Keratinocyte (primary cell): ENCODE measurements around the gene GDPD4. TPM values are rescaled to one million over a fixed set of nuclear protein-coding genes. Genes with fewer than 3 reads are reported as not detected.
A peak's percentile ranks its signal among the peaks of the same experiment; 100 is the strongest.

Experiments used
- DNase-seq: peaks from one replicate; pipeline ENCODE4 v3.0.0-alpha.2; 2011; ENCODE audit warnings: low read depth, missing footprints, low spot score
- FAIRE-seq: peaks from 2 replicates; lab custom pipeline; 2011; peaks lifted over from hg19 to GRCh38; lab: Jason Lieb, UNC
- H2AFZ ChIP-seq: 2 replicates; pipeline ENCODE4 v1.6.0; 2012; ENCODE audit warnings: low read length, control low read depth, inconsistent platforms; ENCODE audit not compliant: control insufficient read depth
- H3K27ac ChIP-seq: 2 replicates; pipeline ENCODE4 v1.5.1; 2011; ENCODE audit warnings: low read length; ENCODE audit not compliant: control insufficient read depth, insufficient read depth
- H3K27me3 ChIP-seq: 3 replicates; pipeline ENCODE4 v1.6.0; 2011; ENCODE audit warnings: low read length; ENCODE audit not compliant: control insufficient read depth, insufficient read depth; ENCODE audit errors: extremely low read depth
- H3K36me3 ChIP-seq, 2 experiments: 2 replicates in 1 of 2; 3 replicates in 1 of 2; pipeline ENCODE4 v1.5.1; 2011; ENCODE audit warnings: low read length in 2 of 2, mild to moderate bottlenecking in 1 of 2; ENCODE audit not compliant: control insufficient read depth in 2 of 2, insufficient read depth in 2 of 2; ENCODE audit errors: extremely low read depth in 1 of 2
- H3K4me1 ChIP-seq: 3 replicates; pipeline ENCODE4 v1.5.1; 2011; ENCODE audit warnings: low read length; ENCODE audit not compliant: control insufficient read depth, insufficient read depth; ENCODE audit errors: extremely low read depth
- H3K4me2 ChIP-seq: 3 replicates; pipeline ENCODE4 v1.6.0; 2011; ENCODE audit warnings: low read depth, low read length; ENCODE audit not compliant: control insufficient read depth, insufficient read depth; ENCODE audit errors: extremely low read depth
- H3K4me3 ChIP-seq, 3 experiments: fragments of 200-600 bp in 1 of 3; sonication (generic) in 1 of 3; 2 replicates in 2 of 3; 3 replicates in 1 of 3; pipeline ENCODE4 v1.5.1; 2011 to 2016; ENCODE audit warnings: low read length in 3 of 3, mild to moderate bottlenecking in 3 of 3, control low read depth in 2 of 3, inconsistent platforms in 1 of 3, low read depth in 1 of 3, mixed read lengths in 1 of 3, mixed run types in 1 of 3, moderate library complexity in 1 of 3; ENCODE audit not compliant: control insufficient read depth in 2 of 3, insufficient read depth in 2 of 3; ENCODE audit errors: extremely low read depth in 1 of 3
- H3K79me2 ChIP-seq: 2 replicates; pipeline ENCODE4 v1.6.0; 2012; ENCODE audit warnings: low read length; ENCODE audit not compliant: control insufficient read depth, insufficient read depth
- H3K9ac ChIP-seq: 3 replicates; pipeline ENCODE4 v1.6.0; 2011; ENCODE audit warnings: low read length; ENCODE audit not compliant: control insufficient read depth, insufficient read depth; ENCODE audit errors: extremely low read depth
- H3K9me1 ChIP-seq: 3 replicates; pipeline ENCODE4 v1.6.0; 2011; ENCODE audit warnings: low read length; ENCODE audit not compliant: control insufficient read depth, insufficient read depth; ENCODE audit errors: extremely low read depth
- H3K9me3 ChIP-seq: 2 replicates; pipeline ENCODE4 v1.5.1; 2012; ENCODE audit warnings: low read depth, low read length; ENCODE audit not compliant: control insufficient read depth
- H4K20me1 ChIP-seq: 3 replicates; pipeline ENCODE4 v1.6.0; 2011; ENCODE audit warnings: low read length; ENCODE audit not compliant: control insufficient read depth, insufficient read depth; ENCODE audit errors: extremely low read depth
- CTCF ChIP-seq, 3 experiments: IDR thresholded peaks in 1 of 3; conservative IDR thresholded peaks in 1 of 3; optimal IDR thresholded peaks in 1 of 3; 2 replicates in 2 of 3; 3 replicates in 1 of 3; pipeline versions ENCODE3 to v1.5.1; 2011; ENCODE audit warnings: low read length in 3 of 3, mild to moderate bottlenecking in 3 of 3, moderate library complexity in 2 of 3, control low read depth in 1 of 3, inconsistent platforms in 1 of 3; ENCODE audit not compliant: insufficient read depth in 2 of 3; ENCODE audit errors: extremely low read depth in 1 of 3
- EZH2 ChIP-seq: IDR thresholded peaks from one replicate; pipeline ENCODE4 v1.6.1; 2012; ENCODE audit warnings: inconsistent platforms, mild to moderate bottlenecking, low read length, moderate library complexity
- dilution Hi-C: fragments of 300-500 bp; cut with MboI; formaldehyde crosslinking; loops from one replicate; pipeline ENCODE4 v1.7.0; 2020; ENCODE audit warnings: low sequenced_read_pairs; ENCODE audit not compliant: extremely low pct_ligation_motif_present
- polyA plus RNA-seq, 5 experiments: library from polyadenylated mRNA; depleted of rRNA in 3 of 5; stranded (reverse) in 3 of 5; stranded (forward) in 1 of 5; unstranded in 1 of 5; fragments of >200 nt; gene quantifications; 1 replicate in 1 of 5; 2 replicates in 3 of 5; 3 replicates in 1 of 5; pipeline versions ENCODE4 v1.2.1 to v1.2.3, GENCODE V29; 2011 to 2012; ENCODE audit warnings: missing spikeins in 2 of 5, low read depth in 1 of 5, low replicate concordance in 1 of 5

The GDPD4 gene
- polyA plus RNA-seq, 1 donor (not counting 4 experiments of a cell fraction or from before 2014, with no cell fraction given) = not detected

- peak; percentile 97 for FAIRE-seq
- Histone ChIP-seq H3K4me1 (peaks cover 13% of the 10 kb centered on the region), H2AFZ (peak overlapping the region; percentile 99), H3K4me2 (peak overlapping the region; percentile 95), H3K9me3 (peaks cover 2% of the 10 kb centered on the region), H3K27me3 (no peaks in the 10 kb centered on the region), H3K9me1 (no peaks in the 10 kb centered on the region), H3K4me3 (peak overlapping the region; percentile 39 to 71 (median 62)), H3K27ac (peak overlapping the region; percentile 58), H4K20me1 (no peaks in the 10 kb centered on the region), H3K9ac (peak overlapping the region; percentile 81), H3K79me2 (no peaks in the 10 kb centered on the region), H3K36me3 (no peaks in the 10 kb centered on the region)
- peak; percentile 86 for DNase-seq
- dilution Hi-C loops = no loop called here
- TF ChIP-seq CTCF (optimal IDR thresholded peaks at IDR 0.05 in 1 of 3, IDR thresholded peaks at IDR 0.05 in 1 of 3, conservative IDR thresholded peaks at IDR 0.05 in 1 of 3; ENCODE audit: extremely low read depth in 1 of 3, insufficient read depth in 2 of 3, low read length in 3 of 3) (peak; percentile 97 to 100 (median 100)), EZH2 (no peak)
Observed at GRCh38 chr11:77191823-77192495, 109.5 kb downstream of the GDPD4 start.

GRCh38 chr11:77191429-77191822 is 110.1 kb downstream of the GDPD4 start:
- Histone ChIP-seq H3K27me3 (no peaks in the 10 kb centered on the region), H2AFZ (peak overlapping the region; percentile 99)

More at GRCh38 chr11:77191429-77191822, 110.1 kb downstream of the GDPD4 start:
- H3K4me1 ChIP-seq = peaks cover 13% of the 10 kb centered on the region
- H3K9ac ChIP-seq = peak overlapping the region; percentile 81
- dilution Hi-C loops = no loop called here
- FAIRE-seq (no peak), DNase-seq (no peak)
- H3K9me1 ChIP-seq = no peaks in the 10 kb centered on the region
- no peaks in the 10 kb centered on the region for H4K20me1 ChIP-seq
- H3K9me3 ChIP-seq = peaks cover 2% of the 10 kb centered on the region
- TF ChIP-seq CTCF (optimal IDR thresholded peaks at IDR 0.05 in 1 of 3, IDR thresholded peaks at IDR 0.05 in 1 of 3, conservative IDR thresholded peaks at IDR 0.05 in 1 of 3; ENCODE audit: extremely low read depth in 1 of 3, insufficient read depth in 2 of 3, low read length in 3 of 3) (no peak), EZH2 (no peak)
- H3K79me2 ChIP-seq = no peaks in the 10 kb centered on the region
- H3K4me2 ChIP-seq = peak overlapping the region; percentile 95
- no peaks in the 10 kb centered on the region for H3K36me3 ChIP-seq
- H3K4me3 ChIP-seq = peak overlapping the region; percentile 39 to 71 (median 62)
- H3K27ac ChIP-seq = peak overlapping the region; percentile 58
